IMR-90 (cell line): ENCODE measurements around the gene ZNF284. TPM values are rescaled to one million over a fixed set of nuclear protein-coding genes. Genes with fewer than 3 reads are reported as not detected.

Source experiments
- ATAC-seq: fragments of 200-7000 bp; cut with Tn5 transposase; 2 replicates; pipeline ENCODE4 v1.9.1; 2020; ENCODE audit warnings: low read depth, mild to moderate bottlenecking, moderate library complexity
- BruUV-seq: library from RNA; stranded (reverse); fragments of 400-500 nt; replicated peaks from 2 replicates; lab custom pipeline; 2021; lab: Mats Ljungman, UMichigan
- CTCF ChIA-PET: fragments of 300-600 bp; formaldehyde crosslinking; extraction: SDS; loops from one replicate; lab custom pipeline; 2021; ENCODE audit warnings: antibody characterized with exemption; lab: Yijun Ruan, JAX
- POLR2A ChIA-PET: fragments of 300-600 bp; sonication (Branson Sonifier 250); formaldehyde crosslinking; loops from one replicate; lab custom pipeline; 2022; ENCODE audit warnings: antibody characterized with exemption; ENCODE audit not compliant: unreplicated experiment; lab: Charles Lee
- DNase-seq: peaks from one replicate; pipeline ENCODE4 v3.0.0; 2013
- H2AFZ ChIP-seq: replicated peaks from 2 replicates; pipeline ENCODE3; 2013; ENCODE audit warnings: low read length, mild to moderate bottlenecking; ENCODE audit not compliant: poor library complexity
- H2AK5ac ChIP-seq: 2 replicates; pipeline ENCODE4 v1.6.1; 2013; ENCODE audit warnings: low read depth, low read length, inconsistent platforms
- H2AK9ac ChIP-seq: replicated peaks from 2 replicates; pipeline ENCODE3; 2013; ENCODE audit warnings: mild to moderate bottlenecking, low read depth, low read length, moderate library complexity; ENCODE audit not compliant: poor library complexity
- H2BK120ac ChIP-seq: 2 replicates; pipeline ENCODE4 v1.6.1; 2013; ENCODE audit warnings: low read depth, low read length, inconsistent platforms
- H2BK15ac ChIP-seq: 3 replicates; pipeline ENCODE4 v1.6.1; 2013; ENCODE audit warnings: low read depth, low read length, inconsistent platforms
- H2BK20ac ChIP-seq: 2 replicates; pipeline ENCODE4 v1.6.1; 2013; ENCODE audit warnings: low read depth, mild to moderate bottlenecking, inconsistent platforms, low read length, moderate library complexity
- H2BK5ac ChIP-seq: 2 replicates; pipeline ENCODE4 v1.6.1; 2013; ENCODE audit warnings: mild to moderate bottlenecking, low read depth, low read length, inconsistent platforms; ENCODE audit not compliant: poor library complexity, severe bottlenecking
- H3K14ac ChIP-seq: replicated peaks from 2 replicates; pipeline ENCODE4 v1.6.1; 2013; ENCODE audit warnings: low read depth, low read length, inconsistent platforms
- H3K18ac ChIP-seq: 2 replicates; pipeline ENCODE4 v1.6.1; 2013; ENCODE audit warnings: low read depth, low read length, control low read depth
- H3K23ac ChIP-seq: 2 replicates; pipeline ENCODE4 v1.6.1; 2013; ENCODE audit warnings: low read depth, low read length, inconsistent platforms
- H3K27ac ChIP-seq: 2 replicates; pipeline ENCODE4 v1.5.1; 2013; ENCODE audit warnings: mild to moderate bottlenecking, control low read depth, low read length; ENCODE audit not compliant: insufficient read depth
- H3K27me3 ChIP-seq: 2 replicates; pipeline ENCODE4 v1.6.1; 2013; ENCODE audit warnings: low read length; ENCODE audit not compliant: control insufficient read depth, insufficient read depth
- H3K36me3 ChIP-seq: 2 replicates; pipeline ENCODE4 v1.6.1; 2013; ENCODE audit warnings: low read length, mixed read lengths; ENCODE audit not compliant: control insufficient read depth, insufficient read depth
- H3K4ac ChIP-seq: 2 replicates; pipeline ENCODE4 v1.6.1; 2013; ENCODE audit warnings: low read depth, low read length, inconsistent platforms
- H3K4me1 ChIP-seq: 2 replicates; pipeline ENCODE4 v1.6.1; 2013; ENCODE audit warnings: low read length, mixed read lengths; ENCODE audit not compliant: control insufficient read depth, insufficient read depth
- H3K4me2 ChIP-seq: 2 replicates; pipeline ENCODE4 v1.6.1; 2013; ENCODE audit warnings: low read depth, mild to moderate bottlenecking, control low read depth, low read length, moderate library complexity
- H3K4me3 ChIP-seq: 2 replicates; pipeline ENCODE4 v1.5.1; 2013; ENCODE audit warnings: low read depth, mild to moderate bottlenecking, control low read depth, low read length, moderate library complexity; ENCODE audit not compliant: insufficient read depth
- H3K56ac ChIP-seq: 2 replicates; pipeline ENCODE4 v1.6.1; 2013; ENCODE audit warnings: low read length, inconsistent platforms; ENCODE audit not compliant: insufficient read depth; ENCODE audit errors: extremely low read depth
- H3K79me1 ChIP-seq, 2 experiments: 2 replicates each; pipeline ENCODE4 v1.6.1; 2013; ENCODE audit warnings: low read length in 2 of 2, inconsistent platforms in 1 of 2, low read depth in 1 of 2
- H3K9ac ChIP-seq: 2 replicates; pipeline ENCODE4 v1.6.1; 2013; ENCODE audit warnings: low read depth, low read length, control low read depth
- H3K9me1 ChIP-seq: 2 replicates; pipeline ENCODE4 v1.6.1; 2013; ENCODE audit warnings: low read length, inconsistent platforms; ENCODE audit not compliant: insufficient read depth
- H3K9me3 ChIP-seq: 2 replicates; pipeline ENCODE4 v1.6.1; 2013; ENCODE audit warnings: low read length; ENCODE audit not compliant: control insufficient read depth, insufficient read depth
- H4K20me1 ChIP-seq: 2 replicates; pipeline ENCODE4 v1.6.1; 2013; ENCODE audit warnings: low read length, inconsistent platforms; ENCODE audit not compliant: insufficient read depth
- H4K5ac ChIP-seq: 2 replicates; pipeline ENCODE4 v1.6.1; 2013; ENCODE audit warnings: mild to moderate bottlenecking, low read depth, low read length, control low read depth
- H4K8ac ChIP-seq, 2 experiments: 2 replicates each; pipeline ENCODE4 v1.6.1; 2013; ENCODE audit warnings: low read depth in 2 of 2, low read length in 2 of 2, control low read depth in 1 of 2, inconsistent platforms in 1 of 2
- H4K91ac ChIP-seq: 2 replicates; pipeline ENCODE4 v1.6.1; 2013; ENCODE audit warnings: low read depth, low read length, inconsistent platforms; ENCODE audit not compliant: insufficient read depth
- BHLHE40 ChIP-seq: fragments of 150-350 bp; IDR thresholded peaks from 2 replicates; pipeline ENCODE4 v1.6.1; 2016; ENCODE audit warnings: mild to moderate bottlenecking, low read depth, low read length
- CEBPB ChIP-seq: IDR thresholded peaks from 2 replicates; pipeline ENCODE4 v1.6.1; 2012; ENCODE audit warnings: low read depth, low read length, improper control_type of control experiment
- CHD1 ChIP-seq: IDR thresholded peaks from 2 replicates; pipeline ENCODE4 v1.6.1; 2012; ENCODE audit warnings: low read depth, low read length, improper control_type of control experiment
- CTCF ChIP-seq: conservative IDR thresholded peaks from 2 replicates; pipeline ENCODE4 v1.5.1; 2012; ENCODE audit warnings: mild to moderate bottlenecking, low read depth, low read length, improper control_type of control experiment
- ELK1 ChIP-seq: fragments of 150-350 bp; IDR thresholded peaks from 2 replicates; pipeline ENCODE4 v1.6.1; 2016; ENCODE audit warnings: low read depth, mild to moderate bottlenecking, low read length, moderate library complexity, borderline replicate concordance
- FOS ChIP-seq: fragments of 150-350 bp; IDR thresholded peaks from 2 replicates; pipeline ENCODE4 v1.6.1; 2016; ENCODE audit warnings: low read depth, low read length
- MAFK ChIP-seq: IDR thresholded peaks from 2 replicates; pipeline ENCODE4 v1.6.1; 2012; ENCODE audit warnings: low read depth, low read length, improper control_type of control experiment
- MAZ ChIP-seq: IDR thresholded peaks from 2 replicates; pipeline ENCODE4 v1.6.1; 2012; ENCODE audit warnings: low read depth, mild to moderate bottlenecking, low read length, improper control_type of control experiment, moderate library complexity, borderline replicate concordance
- MXI1 ChIP-seq: IDR thresholded peaks from 2 replicates; pipeline ENCODE4 v1.6.1; 2012; ENCODE audit warnings: low read depth, mild to moderate bottlenecking, low read length, moderate library complexity, borderline replicate concordance
- NFE2L2 ChIP-seq: fragments of 150-350 bp; IDR thresholded peaks from 2 replicates; pipeline ENCODE4 v1.6.1; 2016; ENCODE audit warnings: low read depth, mild to moderate bottlenecking, low read length
- POLR2A ChIP-seq: IDR thresholded peaks from 2 replicates; pipeline ENCODE4 v1.6.1; 2012; ENCODE audit warnings: mild to moderate bottlenecking, low read depth, low read length
- RFX5 ChIP-seq: IDR thresholded peaks from 2 replicates; pipeline ENCODE4 v1.8.0; 2012; ENCODE audit warnings: low read depth, mild to moderate bottlenecking, low read length, moderate library complexity
- SMC3 ChIP-seq: fragments of 150-350 bp; IDR thresholded peaks from 2 replicates; pipeline ENCODE4 v1.6.1; 2016; ENCODE audit warnings: low read depth, mild to moderate bottlenecking, antibody characterized with exemption, low read length, moderate library complexity
- USF2 ChIP-seq: fragments of 150-350 bp; IDR thresholded peaks from 2 replicates; pipeline ENCODE4 v1.6.1; 2017; ENCODE audit warnings: mild to moderate bottlenecking, antibody characterized with exemption, low read length, low read depth
- WGBS, 2 experiments: methylation state at CpG; one replicate each; pipeline versions ENCODE4 v1.1.5 to v1.1.7; 2013; ENCODE audit warnings: missing lambda C conversion rate in 2 of 2; ENCODE audit not compliant: insufficient read length in 1 of 2; ENCODE audit errors: extremely low coverage in 2 of 2; 5-methylcytosine and 5-hydroxymethylcytosine counted together
- dilution Hi-C: fragments of 300-500 bp; cut with HindIII; formaldehyde crosslinking; loops from one replicate; pipeline ENCODE4 v1.14.3; 2018; ENCODE audit warnings: low sequenced_read_pairs; ENCODE audit not compliant: unreplicated experiment
- in situ Hi-C: fragments of 300-500 bp; cut with MboI; formaldehyde crosslinking; loops from 3 replicates; pipeline ENCODE4 v1.14.3; 2019; ENCODE audit warnings: low sequenced_read_pairs, inconsistent platforms, mixed read lengths
- intact Hi-C: fragments of 100-400 bp; cut with micrococcal nuclease; formaldehyde crosslinking; loops from 2 replicates; pipeline ENCODE4 v1.10.0; 2022
- polyA plus RNA-seq, 3 experiments: library from polyadenylated mRNA; depleted of rRNA; stranded (reverse); fragments of >200 nt; gene quantifications; 2 replicates each; pipeline ENCODE4 v1.2.3, GENCODE V29; 2012; ENCODE audit warnings: low replicate concordance in 1 of 3
- total RNA-seq: library from RNA; depleted of rRNA; stranded (reverse); fragments of >200 nt; gene quantifications from 2 replicates; pipeline ENCODE4 v1.2.3, GENCODE V29; 2012

The ZNF284 gene
- total and polyA plus RNA-seq, 2 of the 4 experiments (the other 2 are of a cell fraction), result 1.2 to 4.1 TPM

- dilution Hi-C loops, result no loop called here
- Histone ChIP-seq H3K56ac (no peak overlapping the region), H3K9ac (no peak overlapping the region), H2BK120ac (no peak overlapping the region), H4K20me1 (no peaks in the 10 kb centered on the region), H3K4me1 (peaks cover 2% of the 10 kb centered on the region; the same call in 1 of the 2 replicates), H3K9me3 (peaks cover 22% of the 10 kb centered on the region), H2AK9ac (no peak overlapping the region), H3K4me2 (no peak overlapping the region), H3K14ac (no peak overlapping the region), H3K23ac (no peak overlapping the region), H3K79me1 (peaks cover 16% of the 10 kb centered on the region in 2 experiments; a peak in 3 of 4 replicates), H3K4me3 (no peak overlapping the region), H4K8ac (no peak overlapping the region), H2BK20ac (no peak overlapping the region), H2AFZ (no peak overlapping the region), H3K36me3 (peaks cover 19% of the 10 kb centered on the region), H3K9me1 (no peaks in the 10 kb centered on the region), H3K18ac (no peak overlapping the region), H2BK5ac (no peak overlapping the region), H4K5ac (no peak overlapping the region), H3K4ac (no peak overlapping the region), H4K91ac (no peak overlapping the region), H3K27ac (no peak overlapping the region), H2BK15ac (no peak overlapping the region), H2AK5ac (no peak overlapping the region), H3K27me3 (no peaks in the 10 kb centered on the region)
- ATAC-seq (no peak), DNase-seq (no peak)
- in situ Hi-C loops, result no loop called here
- no peak for TF ChIP-seq FOS
- no peak for TF ChIP-seq CTCF
- no peak for TF ChIP-seq CHD1
- no peak for TF ChIP-seq SMC3
- TF ChIP-seq USF2, result no peak
- TF ChIP-seq RFX5, result no peak
- TF ChIP-seq MXI1, result no peak
- TF ChIP-seq POLR2A, result no peak
- no peak for TF ChIP-seq ELK1
- no peak for TF ChIP-seq MAFK
- TF ChIP-seq BHLHE40, result no peak
- no peak for TF ChIP-seq MAZ
- TF ChIP-seq NFE2L2, result no peak
- TF ChIP-seq CEBPB, result no peak
- no TSS peak for BruUV-seq
- no CpG with 5 or more reads among the region's 1 CpG for WGBS, 2 experiments
- POLR2A ChIA-PET, result no interaction called here
- intact Hi-C loops, result no loop called here
- CTCF ChIA-PET, result no interaction called here
Observed at GRCh38 chr19:44069415-44069814, 2.5 kb upstream of the ZNF284 start.
